Vagina (tissue), 2 donors: ENCODE measurements around the gene PRPF6.
A peak's percentile ranks its signal among the peaks of the same experiment; 100 is the strongest.

ENCODE experiments used
- CTCF ChIP-seq, 3 experiments: fragments of 450-650 bp in 2 of 3; fragments of 200-600 bp in 1 of 3; sonication (generic) in 1 of 3; IDR thresholded peaks; one replicate each; pipeline ENCODE4 v1.5.1; 2017 to 2019; ENCODE audit warnings: antibody characterized with exemption in 3 of 3, mild to moderate bottlenecking in 2 of 3, moderate library complexity in 2 of 3
- POLR2A ChIP-seq, 2 donors: fragments of 450-650 bp; IDR thresholded peaks; one replicate each; pipeline ENCODE4 v1.6.1; 2017; ENCODE audit warnings: antibody characterized with exemption in 2 of 2, mild to moderate bottlenecking in 2 of 2, moderate library complexity in 2 of 2
- POLR2AphosphoS5 ChIP-seq, 2 donors: sonication (generic); formaldehyde crosslinking; IDR thresholded peaks; one replicate each; pipeline ENCODE4 v1.9.0; 2017; ENCODE audit warnings: antibody characterized with exemption in 2 of 2, mild to moderate bottlenecking in 2 of 2, low read depth in 1 of 2; ENCODE audit not compliant: insufficient read depth in 1 of 2

- TF ChIP-seq CTCF (IDR thresholded peaks at IDR 0.05) (peak; percentile 93 to 97 (median 95)), POLR2AphosphoS5 (IDR thresholded peaks at IDR 0.05; ENCODE audit: insufficient read depth in 1 of 2, low read depth in 1 of 2) (peak; percentile 39 to 48), POLR2A (IDR thresholded peaks at IDR 0.05) (no peak)
These were observed 7.1 kb upstream of the PRPF6 start for GRCh38 chr20:63973636-63974401.
